ENCODE measurements around the gene ISG15.

Gene ISG15

GRCh38 chr1:1013105-1013921 lies at the start of gene ISG15:
Gene ISG15, plus strand, starts transcription at chr1:1013497. Its CDS starts 77 bp downstream, at chr1:1013574.
- peak in 50 of 56 donors; percentile 23 to 88 (median 66) for DNase-seq

GRCh38 chr1:963746-964525 lies 49.4 kb upstream of the ISG15 start:
- no peak for DNase-seq

GRCh38 chr1:964691-965525 lies 48.4 kb upstream of the ISG15 start:
- no peak for DNase-seq

- DNase-seq, result no peak
Measured at GRCh38 chr1:965526-966134, 47.7 kb upstream of the ISG15 start.

DNA sequence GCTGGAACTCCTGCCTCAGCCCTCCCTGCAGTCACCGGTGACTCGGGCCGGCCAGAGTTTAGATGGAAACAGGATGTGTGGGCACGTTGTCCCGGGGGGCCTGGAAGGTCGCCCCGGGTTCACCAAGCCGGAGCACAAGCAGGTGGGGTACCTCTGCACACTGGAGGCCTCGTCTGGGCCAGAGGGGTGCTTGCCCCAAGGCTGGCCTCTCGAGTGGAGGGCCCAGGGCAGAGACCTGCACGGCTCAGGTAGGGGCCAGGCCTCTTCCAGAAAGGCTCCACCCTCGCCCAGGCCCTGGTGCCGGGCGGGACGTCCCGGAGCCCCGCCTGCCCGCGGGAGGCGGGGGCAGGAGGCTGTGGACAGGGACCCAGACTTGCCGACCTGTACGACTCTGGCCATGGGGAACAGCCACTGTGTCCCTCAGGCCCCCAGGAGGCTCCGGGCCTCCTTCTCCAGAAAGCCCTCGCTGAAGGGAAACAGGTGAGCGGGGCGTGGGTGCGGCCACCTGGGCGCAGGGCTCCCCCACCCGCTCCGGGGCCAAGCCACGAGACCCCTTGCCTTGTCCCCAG lies 47.1 kb upstream of the ISG15 start, which contains the start of gene PLEKHN1:
Gene PLEKHN1, plus strand, starts transcription at position 348 of the 569 bp plus-strand sequence. Its CDS starts 50 bp downstream, at position 398.
- no peak for DNase-seq

DNA sequence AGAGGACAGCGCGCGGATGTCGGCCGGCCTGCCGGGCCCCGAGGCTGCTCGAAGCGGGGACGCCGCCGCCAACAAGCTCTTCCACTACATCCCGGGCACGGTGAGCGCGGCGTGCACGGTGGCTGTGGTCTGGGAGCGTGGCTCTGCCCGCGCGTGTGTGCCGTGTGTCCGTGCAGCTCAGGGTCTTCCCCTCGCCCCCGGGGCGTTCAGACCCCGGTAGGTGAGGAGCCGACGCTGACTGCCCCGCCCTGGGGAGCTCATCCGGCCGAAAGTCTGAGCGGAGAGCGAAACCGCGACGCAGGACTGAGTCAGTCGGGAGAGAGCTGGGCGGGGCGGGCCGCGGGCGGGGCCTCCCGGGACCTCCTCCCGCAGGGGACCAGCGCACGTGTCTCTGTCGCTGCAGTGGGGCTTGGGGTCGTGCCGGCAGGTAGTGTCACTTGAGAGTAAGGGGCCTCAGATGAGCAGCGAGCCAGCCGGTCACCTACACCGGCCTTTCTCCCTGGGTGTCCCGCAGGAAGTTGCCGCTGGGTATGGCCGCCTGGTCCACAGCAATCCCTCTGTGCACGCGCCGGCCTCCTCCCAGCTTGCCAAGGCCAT lies 46.5 kb upstream of the ISG15 start:
- DNase-seq, result peak in 2 of 56 donors; percentile 5 to 30

GRCh38 chr1:967466-968343 lies 45.6 kb upstream of the ISG15 start:
- DNase-seq, result no peak

DNA sequence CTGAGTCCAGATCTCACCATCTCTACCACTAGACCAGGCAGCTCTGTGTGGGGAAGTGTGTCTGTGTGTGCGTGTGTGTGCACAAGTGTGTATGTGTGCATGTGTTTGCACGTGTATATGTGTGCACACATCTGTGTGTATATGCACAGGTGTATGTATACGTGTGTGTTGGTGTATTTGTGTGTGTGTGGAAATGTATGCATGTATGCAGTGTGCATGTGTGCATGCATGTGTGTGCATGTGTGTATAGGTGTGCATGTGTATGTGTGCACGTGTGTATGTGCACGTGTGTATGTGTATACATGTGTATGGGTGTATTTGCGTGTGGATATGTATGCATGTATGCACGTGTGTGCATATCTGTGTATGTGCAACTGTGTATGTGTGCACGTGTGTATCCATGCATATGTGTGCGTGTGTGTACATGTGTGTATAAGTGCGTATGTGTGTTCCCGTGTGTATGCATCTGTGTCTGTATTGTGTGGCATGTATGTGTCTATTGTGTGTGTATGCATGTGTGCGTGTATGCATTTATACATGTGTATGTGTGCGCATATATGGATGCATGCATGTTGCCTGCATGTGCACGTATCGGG lies 43.9 kb upstream of the ISG15 start:
- no peak for DNase-seq

DNA sequence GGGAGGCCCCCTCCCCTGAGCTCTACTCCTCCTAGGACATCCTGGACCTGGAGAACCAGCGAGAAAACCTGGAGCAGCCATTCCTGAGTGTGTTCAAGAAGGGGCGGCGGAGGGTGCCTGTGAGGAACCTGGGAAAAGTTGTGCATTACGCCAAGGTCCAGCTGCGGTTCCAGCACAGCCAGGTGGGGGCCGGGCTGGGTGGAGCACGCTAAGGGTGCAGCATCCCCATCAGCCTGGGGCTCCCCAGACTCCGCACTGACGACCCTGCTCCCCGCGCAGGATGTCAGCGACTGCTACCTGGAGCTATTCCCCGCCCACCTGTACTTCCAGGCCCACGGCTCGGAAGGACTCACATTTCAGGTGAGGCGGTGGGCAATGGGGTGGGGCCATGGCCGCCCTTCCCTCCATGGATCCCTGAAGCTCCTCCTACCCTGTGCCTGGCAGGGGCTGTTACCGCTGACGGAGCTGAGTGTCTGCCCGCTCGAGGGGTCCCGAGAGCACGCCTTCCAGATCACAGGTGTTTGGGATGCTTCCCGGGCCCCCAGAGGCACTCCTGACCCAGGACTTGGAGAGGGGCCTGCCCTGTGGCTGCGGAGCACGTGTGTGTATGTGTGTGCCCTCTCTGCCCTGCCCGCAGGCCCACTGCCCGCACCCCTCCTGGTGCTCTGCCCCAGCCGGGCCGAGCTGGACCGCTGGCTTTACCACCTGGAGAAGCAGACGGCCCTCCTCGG lies 42.9 kb upstream of the ISG15 start:
- no peak for DNase-seq

DNA sequence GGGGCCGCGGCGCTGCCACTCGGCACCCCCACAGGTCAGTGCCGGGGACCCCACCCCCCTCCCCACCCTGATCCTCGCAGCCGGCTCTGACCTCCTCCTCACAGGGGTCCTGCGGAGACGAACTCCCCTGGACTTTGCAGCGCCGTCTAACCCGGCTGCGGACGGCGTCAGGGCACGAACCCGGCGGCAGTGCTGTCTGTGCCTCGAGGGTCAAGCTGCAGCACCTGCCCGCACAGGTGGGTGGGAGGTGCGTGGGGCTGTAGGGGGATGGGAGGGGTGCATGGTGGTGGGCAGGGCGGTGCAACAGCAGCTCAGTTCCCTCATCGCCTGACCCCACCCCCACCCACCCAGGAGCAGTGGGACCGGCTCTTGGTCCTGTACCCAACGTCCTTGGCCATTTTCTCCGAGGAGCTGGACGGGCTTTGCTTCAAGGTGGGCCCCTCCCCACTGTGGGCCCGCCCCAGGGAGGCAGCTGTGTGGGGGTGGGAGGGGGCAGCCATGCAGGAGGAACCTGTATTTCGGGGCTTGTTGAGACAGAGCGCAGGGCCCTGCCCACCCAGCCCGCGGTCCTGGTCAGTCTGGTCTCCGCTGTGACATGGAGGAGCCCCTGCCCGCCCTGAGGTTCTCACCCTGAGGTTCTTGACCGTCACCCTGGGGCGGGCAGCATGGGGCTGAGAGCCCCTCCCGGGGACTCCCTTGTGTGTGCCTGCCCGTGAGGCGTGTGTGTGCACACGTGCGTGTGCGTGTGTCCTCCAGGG lies 42.1 kb upstream of the ISG15 start:
- no peak for DNase-seq

- no peak for DNase-seq
Measured at GRCh38 chr1:971751-972506, 41.4 kb upstream of the ISG15 start.

DNA sequence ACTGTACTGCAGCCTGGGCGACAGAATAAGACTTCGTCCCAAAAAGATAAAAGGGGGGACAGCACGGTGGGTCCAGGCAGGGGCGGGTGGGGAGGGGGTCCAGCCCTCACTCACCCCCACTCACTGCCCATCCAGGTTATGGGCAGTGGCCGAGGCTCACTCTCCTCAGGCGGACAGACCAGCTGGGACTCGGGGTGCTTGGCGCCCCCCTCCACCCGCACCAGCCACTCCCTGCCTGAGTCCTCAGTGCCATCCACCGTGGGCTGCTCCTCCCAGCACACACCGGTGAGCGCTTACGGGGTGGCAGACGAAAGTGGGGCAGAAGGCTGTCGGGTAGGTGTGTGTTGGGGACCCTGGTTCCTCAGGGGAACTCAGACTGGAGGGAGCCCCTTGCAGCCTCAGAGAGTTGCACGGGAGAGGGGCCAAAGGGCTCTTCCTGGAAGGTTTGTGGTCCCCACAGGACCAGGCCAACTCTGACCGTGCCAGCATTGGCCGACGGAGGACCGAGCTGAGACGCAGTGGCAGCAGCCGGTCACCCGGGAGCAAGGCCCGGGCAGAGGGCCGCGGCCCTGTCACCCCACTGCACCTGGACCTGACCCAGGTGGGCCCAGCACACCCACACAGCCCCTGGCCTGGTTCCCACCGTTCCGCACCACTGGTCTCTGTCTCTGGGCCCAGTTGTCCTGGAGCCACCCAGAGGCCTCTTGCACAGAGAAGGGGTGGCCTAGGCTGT lies 40.4 kb upstream of the ISG15 start:
- no peak for DNase-seq

DNA sequence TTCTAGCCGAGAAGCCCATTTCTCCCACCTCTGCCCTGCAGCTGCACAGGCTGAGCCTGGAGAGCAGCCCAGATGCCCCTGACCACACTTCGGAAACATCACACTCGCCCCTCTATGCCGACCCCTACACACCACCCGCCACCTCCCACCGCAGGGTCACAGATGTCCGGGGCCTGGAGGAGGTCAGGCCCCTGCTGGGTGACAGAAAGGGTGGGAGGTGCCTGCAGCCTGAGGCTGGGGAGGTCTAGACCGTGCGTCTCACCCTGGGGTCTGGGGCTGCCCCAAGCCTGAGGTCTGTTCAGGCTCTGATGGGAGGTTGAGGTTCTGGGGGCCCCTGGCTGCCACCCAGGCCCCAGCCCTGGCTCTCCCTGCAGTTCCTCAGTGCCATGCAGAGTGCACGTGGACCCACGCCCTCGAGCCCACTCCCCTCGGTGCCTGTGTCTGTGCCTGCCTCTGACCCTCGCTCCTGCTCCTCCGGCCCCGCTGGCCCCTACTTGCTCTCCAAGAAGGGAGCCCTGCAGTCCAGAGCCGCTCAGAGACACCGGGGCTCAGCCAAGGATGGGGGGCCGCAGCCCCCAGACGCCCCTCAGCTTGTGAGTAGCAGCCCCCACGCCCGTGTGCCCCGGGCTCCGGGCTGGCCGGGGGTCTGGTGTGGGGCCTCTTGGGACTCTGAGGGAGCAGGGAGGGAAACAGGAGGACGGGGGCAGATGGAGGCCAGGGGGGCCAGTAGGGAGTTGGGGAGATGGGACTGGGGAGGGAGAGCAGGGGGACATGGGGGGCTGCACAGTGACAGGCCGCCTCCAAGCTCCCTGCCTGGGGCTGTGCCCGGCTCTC lies 39.6 kb upstream of the ISG15 start:
- no peak for DNase-seq

- no peak for DNase-seq
Measured at GRCh38 chr1:974293-974640, 39.0 kb upstream of the ISG15 start.
